Keratinocyte (primary cell): Measurements from ENCODE around the gene ADCY5. TPM values are rescaled to one million over a fixed set of nuclear protein-coding genes. Genes with fewer than 3 reads are reported as not detected.

Experiments
- DNase-seq: peaks from one replicate; pipeline ENCODE4 v3.0.0-alpha.2; 2011; ENCODE audit warnings: low read depth, missing footprints, low spot score
- FAIRE-seq: peaks from 2 replicates; lab custom pipeline; 2011; peaks lifted over from hg19 to GRCh38; lab: Jason Lieb, UNC
- H2AFZ ChIP-seq: 2 replicates; pipeline ENCODE4 v1.6.0; 2012; ENCODE audit warnings: low read length, control low read depth, inconsistent platforms; ENCODE audit not compliant: control insufficient read depth
- H3K27ac ChIP-seq: 2 replicates; pipeline ENCODE4 v1.5.1; 2011; ENCODE audit warnings: low read length; ENCODE audit not compliant: control insufficient read depth, insufficient read depth
- H3K27me3 ChIP-seq: 3 replicates; pipeline ENCODE4 v1.6.0; 2011; ENCODE audit warnings: low read length; ENCODE audit not compliant: control insufficient read depth, insufficient read depth; ENCODE audit errors: extremely low read depth
- H3K36me3 ChIP-seq, 2 experiments: 2 replicates in 1 of 2; 3 replicates in 1 of 2; pipeline ENCODE4 v1.5.1; 2011; ENCODE audit warnings: low read length in 2 of 2, mild to moderate bottlenecking in 1 of 2; ENCODE audit not compliant: control insufficient read depth in 2 of 2, insufficient read depth in 2 of 2; ENCODE audit errors: extremely low read depth in 1 of 2
- H3K4me1 ChIP-seq: 3 replicates; pipeline ENCODE4 v1.5.1; 2011; ENCODE audit warnings: low read length; ENCODE audit not compliant: control insufficient read depth, insufficient read depth; ENCODE audit errors: extremely low read depth
- H3K4me2 ChIP-seq: 3 replicates; pipeline ENCODE4 v1.6.0; 2011; ENCODE audit warnings: low read depth, low read length; ENCODE audit not compliant: control insufficient read depth, insufficient read depth; ENCODE audit errors: extremely low read depth
- H3K4me3 ChIP-seq, 3 experiments: fragments of 200-600 bp in 1 of 3; sonication (generic) in 1 of 3; 2 replicates in 2 of 3; 3 replicates in 1 of 3; pipeline ENCODE4 v1.5.1; 2011 to 2016; ENCODE audit warnings: low read length in 3 of 3, mild to moderate bottlenecking in 3 of 3, control low read depth in 2 of 3, inconsistent platforms in 1 of 3, low read depth in 1 of 3, mixed read lengths in 1 of 3, mixed run types in 1 of 3, moderate library complexity in 1 of 3; ENCODE audit not compliant: control insufficient read depth in 2 of 3, insufficient read depth in 2 of 3; ENCODE audit errors: extremely low read depth in 1 of 3
- H3K79me2 ChIP-seq: 2 replicates; pipeline ENCODE4 v1.6.0; 2012; ENCODE audit warnings: low read length; ENCODE audit not compliant: control insufficient read depth, insufficient read depth
- H3K9ac ChIP-seq: 3 replicates; pipeline ENCODE4 v1.6.0; 2011; ENCODE audit warnings: low read length; ENCODE audit not compliant: control insufficient read depth, insufficient read depth; ENCODE audit errors: extremely low read depth
- H3K9me1 ChIP-seq: 3 replicates; pipeline ENCODE4 v1.6.0; 2011; ENCODE audit warnings: low read length; ENCODE audit not compliant: control insufficient read depth, insufficient read depth; ENCODE audit errors: extremely low read depth
- H3K9me3 ChIP-seq: 2 replicates; pipeline ENCODE4 v1.5.1; 2012; ENCODE audit warnings: low read depth, low read length; ENCODE audit not compliant: control insufficient read depth
- H4K20me1 ChIP-seq: 3 replicates; pipeline ENCODE4 v1.6.0; 2011; ENCODE audit warnings: low read length; ENCODE audit not compliant: control insufficient read depth, insufficient read depth; ENCODE audit errors: extremely low read depth
- CTCF ChIP-seq, 3 experiments: IDR thresholded peaks in 1 of 3; conservative IDR thresholded peaks in 1 of 3; optimal IDR thresholded peaks in 1 of 3; 2 replicates in 2 of 3; 3 replicates in 1 of 3; pipeline versions ENCODE3 to v1.5.1; 2011; ENCODE audit warnings: low read length in 3 of 3, mild to moderate bottlenecking in 3 of 3, moderate library complexity in 2 of 3, control low read depth in 1 of 3, inconsistent platforms in 1 of 3; ENCODE audit not compliant: insufficient read depth in 2 of 3; ENCODE audit errors: extremely low read depth in 1 of 3
- EZH2 ChIP-seq: IDR thresholded peaks from one replicate; pipeline ENCODE4 v1.6.1; 2012; ENCODE audit warnings: inconsistent platforms, mild to moderate bottlenecking, low read length, moderate library complexity
- dilution Hi-C: fragments of 300-500 bp; cut with MboI; formaldehyde crosslinking; loops from one replicate; pipeline ENCODE4 v1.7.0; 2020; ENCODE audit warnings: low sequenced_read_pairs; ENCODE audit not compliant: extremely low pct_ligation_motif_present
- polyA plus RNA-seq, 5 experiments: library from polyadenylated mRNA; depleted of rRNA in 3 of 5; stranded (reverse) in 3 of 5; stranded (forward) in 1 of 5; unstranded in 1 of 5; fragments of >200 nt; gene quantifications; 1 replicate in 1 of 5; 2 replicates in 3 of 5; 3 replicates in 1 of 5; pipeline versions ENCODE4 v1.2.1 to v1.2.3, GENCODE V29; 2011 to 2012; ENCODE audit warnings: missing spikeins in 2 of 5, low read depth in 1 of 5, low replicate concordance in 1 of 5

The ADCY5 gene
- polyA plus RNA-seq, 1 donor (not counting 4 experiments of a cell fraction or from before 2014, with no cell fraction given): not detected

GRCh38 chr3:123447749-123448517 lies 957 bp downstream of the ADCY5 start:
- no peak for DNase-seq
- Histone ChIP-seq H3K9me3 (no peaks in the 10 kb centered on the region), H3K27me3 (peaks cover 76% of the 10 kb centered on the region), H3K4me2 (no peak overlapping the region), H2AFZ (no peak overlapping the region), H3K4me3 (peak overlapping the region in 1 of 3 experiments; percentile 5), H3K79me2 (no peaks in the 10 kb centered on the region), H3K4me1 (no peaks in the 10 kb centered on the region), H4K20me1 (peaks cover 2% of the 10 kb centered on the region), H3K27ac (no peak overlapping the region), H3K9me1 (no peaks in the 10 kb centered on the region), H3K9ac (no peak overlapping the region), H3K36me3 (no peaks in the 10 kb centered on the region)
- TF ChIP-seq CTCF (optimal IDR thresholded peaks at IDR 0.05 in 1 of 3, IDR thresholded peaks at IDR 0.05 in 1 of 3, conservative IDR thresholded peaks at IDR 0.05 in 1 of 3; ENCODE audit: extremely low read depth in 1 of 3, insufficient read depth in 2 of 3, low read length in 3 of 3): peak in 1 of 3 experiments; percentile 50
- TF ChIP-seq EZH2: no peak
- no peak for FAIRE-seq
- dilution Hi-C loops: no loop called here

DNA sequence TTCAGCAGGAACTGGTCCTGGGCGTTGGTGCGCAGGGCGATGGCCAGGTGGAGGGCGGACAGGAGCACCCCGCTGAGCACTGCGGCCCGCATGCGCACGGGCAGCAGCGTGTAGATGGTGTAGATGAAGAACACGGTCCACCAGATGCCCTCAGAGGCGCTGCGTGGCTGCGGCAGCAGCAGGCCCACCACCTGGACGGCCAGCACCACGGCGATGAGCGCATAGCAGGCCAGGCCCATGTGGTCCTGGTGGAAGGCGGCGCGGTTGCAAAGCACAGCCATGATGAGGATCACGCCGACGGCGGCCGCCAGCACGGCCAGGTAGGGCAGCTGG lies 1.5 kb downstream of the ADCY5 start:
- TF ChIP-seq CTCF (optimal IDR thresholded peaks at IDR 0.05 in 1 of 3, IDR thresholded peaks at IDR 0.05 in 1 of 3, conservative IDR thresholded peaks at IDR 0.05 in 1 of 3; ENCODE audit: extremely low read depth in 1 of 3, insufficient read depth in 2 of 3, low read length in 3 of 3) (no peak), EZH2 (no peak)
- Histone ChIP-seq H4K20me1 (peaks cover 2% of the 10 kb centered on the region), H3K4me2 (no peak overlapping the region), H3K4me3 (no peak overlapping the region), H3K27me3 (peaks cover 74% of the 10 kb centered on the region), H3K4me1 (no peaks in the 10 kb centered on the region), H2AFZ (no peak overlapping the region), H3K36me3 (no peaks in the 10 kb centered on the region), H3K79me2 (no peaks in the 10 kb centered on the region), H3K27ac (no peak overlapping the region), H3K9me3 (no peaks in the 10 kb centered on the region), H3K9me1 (no peaks in the 10 kb centered on the region), H3K9ac (no peak overlapping the region)
- FAIRE-seq: no peak
- dilution Hi-C loops: no loop called here
- DNase-seq: no peak
